K562 (cell line): Measurements from ENCODE around the gene TCF25. TPM values are rescaled to one million over a fixed set of nuclear protein-coding genes. Genes with fewer than 3 reads are reported as not detected.
A peak's percentile ranks its signal among the peaks of the same experiment; 100 is the strongest.

Source experiments
- ATAC-seq: fragments of 200-7000 bp; cut with Tn5 transposase; 3 replicates; pipeline ENCODE4 v1.9.1; 2020; ENCODE audit warnings: moderate library complexity
- BruUV-seq: library from RNA; stranded (reverse); fragments of 400-500 nt; replicated peaks from 2 replicates; lab custom pipeline; 2021; lab: Mats Ljungman, UMichigan
- CTCF ChIA-PET: fragments of 300-600 bp; formaldehyde crosslinking; extraction: SDS; loops from one replicate; lab custom pipeline; 2021; ENCODE audit warnings: low intra/inter-chr PET ratio; lab: Yijun Ruan, JAX
- POLR2A ChIA-PET: fragments of 300-600, 350-650 bp; sonication (Branson Sonifier 250); formaldehyde crosslinking; extraction: SDS; loops from one replicate; lab custom pipeline; 2021; ENCODE audit warnings: antibody characterized with exemption, inconsistent platforms; lab: Yijun Ruan, JAX
- DNase-seq, 4 experiments: peaks; one replicate each; pipeline versions ENCODE4 v3.0.0 to v3.0.0-alpha.2; 2011 to 2018; ENCODE audit warnings: low spot score in 3 of 4, mixed read lengths in 3 of 4; ENCODE audit errors: extremely low read depth in 1 of 4
- FAIRE-seq: peaks from 2 replicates; lab custom pipeline; 2011; peaks lifted over from hg19 to GRCh38; lab: Jason Lieb, UNC
- H2AFZ ChIP-seq: 2 replicates; pipeline ENCODE4 v1.6.0; 2011; ENCODE audit warnings: low read depth, low read length, control low read depth, inconsistent platforms
- H3K27ac ChIP-seq: fragments of 200-600 bp; 3 replicates; pipeline ENCODE4 v1.8.0; 2011; ENCODE audit warnings: low read depth, mild to moderate bottlenecking, control low read depth, inconsistent platforms, low read length, moderate library complexity, mixed read lengths; ENCODE audit errors: extremely low read depth
- H3K27me3 ChIP-seq, 2 experiments: fragments of 300-600 bp in 1 of 2; 2 replicates in 1 of 2; 3 replicates in 1 of 2; pipeline versions ENCODE4 v1.6.0 to v1.8.0; 2011; ENCODE audit warnings: inconsistent platforms in 2 of 2, low read length in 2 of 2, mild to moderate bottlenecking in 1 of 2, mixed read lengths in 1 of 2, moderate library complexity in 1 of 2; ENCODE audit not compliant: control insufficient read depth in 2 of 2, insufficient read depth in 2 of 2
- H3K36me3 ChIP-seq: fragments of 300-600 bp; 3 replicates; pipeline ENCODE4 v1.8.0; 2011; ENCODE audit warnings: mild to moderate bottlenecking, low read length, inconsistent platforms; ENCODE audit not compliant: control insufficient read depth, insufficient read depth
- H3K4me1 ChIP-seq, 2 experiments: fragments of 200-600 bp in 1 of 2; replicated peaks in 1 of 2; 2 replicates in 1 of 2; 3 replicates in 1 of 2; pipeline versions ENCODE4 v1.5.1 to v1.8.0; 2011; ENCODE audit warnings: inconsistent platforms in 2 of 2, low read length in 2 of 2, mild to moderate bottlenecking in 1 of 2, mixed read lengths in 1 of 2, moderate library complexity in 1 of 2; ENCODE audit not compliant: control insufficient read depth in 2 of 2, insufficient read depth in 2 of 2
- H3K4me2 ChIP-seq: 2 replicates; pipeline ENCODE4 v1.6.1; 2011; ENCODE audit warnings: low read length, control low read depth, inconsistent platforms, mixed read lengths; ENCODE audit not compliant: insufficient read depth
- H3K4me3 ChIP-seq: fragments of 200-600 bp; sonication (generic), shearing (Covaris generic); 2 replicates; pipeline ENCODE4 v1.5.1; 2016; ENCODE audit warnings: control low read depth, inconsistent platforms
- H3K79me2 ChIP-seq: fragments of 200-600 bp; 3 replicates; pipeline ENCODE4 v1.8.0; 2011; ENCODE audit warnings: low read length, inconsistent platforms; ENCODE audit not compliant: control insufficient read depth, insufficient read depth
- H3K9ac ChIP-seq, 2 experiments: 2 replicates each; pipeline versions ENCODE4 v1.6.0 to v1.6.1; 2011; ENCODE audit warnings: low read depth in 2 of 2, low read length in 2 of 2, control low read depth in 1 of 2, inconsistent platforms in 1 of 2, mild to moderate bottlenecking in 1 of 2, mixed read lengths in 1 of 2; ENCODE audit not compliant: insufficient read depth in 1 of 2
- H3K9me1 ChIP-seq: one replicate; pipeline ENCODE4 v1.6.0; 2011; ENCODE audit warnings: inconsistent platforms, mild to moderate bottlenecking, low read length, moderate library complexity; ENCODE audit not compliant: control insufficient read depth, insufficient read depth
- H3K9me3 ChIP-seq: replicated peaks from 2 replicates; pipeline ENCODE4 v1.5.1; 2011; ENCODE audit warnings: low read depth, low read length, inconsistent platforms; ENCODE audit not compliant: control insufficient read depth, insufficient read depth
- H4K20me1 ChIP-seq: replicated peaks from 2 replicates; pipeline ENCODE4 v1.6.1; 2011; ENCODE audit warnings: low read length, inconsistent platforms, mixed read lengths; ENCODE audit not compliant: control insufficient read depth, insufficient read depth
- FOSL1 ChIP-seq: fragments of 200-800 bp; sonication (Bioruptor generic); conservative IDR thresholded peaks from 2 replicates; pipeline ENCODE4 v1.6.1; 2016; ENCODE audit warnings: missing genetic modification characterization, missing compliant biosample characterization
- MECOM ChIP-seq: fragments of 250-450 bp; sonication (Bioruptor Pico); IDR thresholded peaks from 2 replicates; pipeline ENCODE4 v1.8.0; 2022; ENCODE audit warnings: inconsistent platforms
- PPARD ChIP-seq: fragments of 250-450 bp; sonication (Bioruptor Pico); IDR thresholded peaks from 2 replicates; pipeline ENCODE4 v1.8.0; 2022; ENCODE audit warnings: inconsistent platforms, mild to moderate bottlenecking, moderate library complexity
- RBM25 ChIP-seq: fragments of 200-400 bp; formaldehyde crosslinking; IDR thresholded peaks from 2 replicates; pipeline ENCODE4 v1.6.1; 2018; ENCODE audit warnings: low read length, low read depth, moderate library complexity; ENCODE audit not compliant: severe bottlenecking
- SIX5 ChIP-seq, 2 experiments: IDR thresholded peaks; 2 replicates each; pipeline ENCODE4 v1.6.1; 2011; ENCODE audit warnings: low read length in 2 of 2, borderline replicate concordance in 1 of 2, low read depth in 1 of 2, mild to moderate bottlenecking in 1 of 2, moderate library complexity in 1 of 2; ENCODE audit not compliant: insufficient read depth in 1 of 2
- TCF7L2 ChIP-seq: fragments of 150-350 bp; IDR thresholded peaks from 2 replicates; pipeline ENCODE4 v1.6.1; 2016; ENCODE audit warnings: low read depth, mild to moderate bottlenecking, low read length, moderate library complexity
- ZNF75A ChIP-seq: fragments of 450-650 bp; formaldehyde crosslinking; IDR thresholded peaks from 2 replicates; pipeline ENCODE4 v1.4.0; 2020; ENCODE audit warnings: mild to moderate bottlenecking
- ZNF780A ChIP-seq: fragments of 250-450 bp; sonication (Bioruptor Pico); IDR thresholded peaks from 2 replicates; pipeline ENCODE4 v1.5.0; 2021; ENCODE audit warnings: mild to moderate bottlenecking
- WGBS: fragments of 100-300 bp; shearing (Covaris generic); methylation state at CpG from one replicate; pipeline ENCODE4 v1.1.6; 2016; ENCODE audit warnings: low coverage, mixed read lengths; ENCODE audit not compliant: insufficient coverage; ENCODE audit errors: missing lambda C conversion rate; 5-methylcytosine and 5-hydroxymethylcytosine counted together
- in situ Hi-C: fragments of 300-500 bp; cut with MboI; formaldehyde crosslinking; loops from 4 replicates; pipeline ENCODE4 v1.15.0; 2018; ENCODE audit warnings: inconsistent platforms, mixed read lengths
- intact Hi-C: fragments of 100-400 bp; cut with micrococcal nuclease; formaldehyde crosslinking; loops from 2 replicates; pipeline ENCODE4 v1.14.2; 2022
- polyA plus RNA-seq, 8 experiments: library from polyadenylated mRNA; depleted of rRNA in 4 of 8; stranded (reverse) in 5 of 8; unstranded in 3 of 8; fragments of >200 nt; fragmentation: Nextera tagmentation in 2 of 8; fragmentation: Illumina TruSeq in 1 of 8; extraction: Ambion mirVana in 2 of 8; extraction: Trizol in 1 of 8; gene quantifications; 2 replicates each; pipeline versions ENCODE4 v1.2.1 to v1.2.3, GENCODE V29; 2011 to 2014; ENCODE audit warnings: inconsistent platforms in 1 of 8, missing spikeins in 1 of 8
- total RNA-seq, 7 experiments: library from RNA; depleted of rRNA in 6 of 7; stranded (reverse); fragments of >200 nt in 6 of 7; fragmentation: Illumina TruSeq in 2 of 7; extraction: Trizol in 2 of 7; gene quantifications; 2 replicates each; pipeline versions ENCODE4 v1.2.1 to v1.2.3, GENCODE V29; 2011 to 2021; ENCODE audit warnings: low replicate concordance in 1 of 7

Gene TCF25
- total and polyA plus RNA-seq, 9 of the 15 experiments (the other 6 are each of a cell fraction or from before 2014, with no cell fraction given), result 9.0 to 154 (median 83.8) TPM

- H3K27ac ChIP-seq, result no peak overlapping the region
- FAIRE-seq (no peak), ATAC-seq (no peak; the same call in 2 of the 3 replicates), DNase-seq (no peak)
- H3K4me1 ChIP-seq, result peaks cover 0 to 31% of the 10 kb centered on the region in 2 experiments; a peak in 3 of 5 replicates
- H3K9me3 ChIP-seq, result no peaks in the 10 kb centered on the region
- in situ Hi-C loops (no loop called here), intact Hi-C loops (no loop called here)
- no peaks in the 10 kb centered on the region for H3K36me3 ChIP-seq
- H3K4me2 ChIP-seq, result no peak overlapping the region
- no peaks in the 10 kb centered on the region for H3K27me3 ChIP-seq
- H3K4me3 ChIP-seq, result no peak overlapping the region
- 36% methylated on average over 9 of the region's 13 CpGs for WGBS
- H3K9me1 ChIP-seq, result no peaks in the 10 kb centered on the region
- no peak for TF ChIP-seq PPARD (CRISPR knock-in tag)
- no peak for TF ChIP-seq TCF7L2
- TF ChIP-seq RBM25, result no peak
- TF ChIP-seq ZNF75A, result no peak
- TF ChIP-seq FOSL1 (tag), result no peak
- no peak for TF ChIP-seq MECOM (CRISPR knock-in tag)
- no peak for TF ChIP-seq ZNF780A (CRISPR knock-in tag)
- no peak for TF ChIP-seq SIX5 (IDR thresholded peaks at IDR 0.05; ENCODE audit: borderline replicate concordance in 1 of 2, insufficient read depth in 1 of 2, low read depth in 1 of 2, low read length in 2 of 2)
- CTCF ChIA-PET, result no interaction called here
- BruUV-seq, result no TSS peak
- no peak overlapping the region for H2AFZ ChIP-seq
- no peaks in the 10 kb centered on the region for H4K20me1 ChIP-seq
- H3K9ac ChIP-seq, result peak overlapping the region in 1 of 2 experiments; percentile 1; a peak in 1 of 4 replicates
- H3K79me2 ChIP-seq, result no peaks in the 10 kb centered on the region
- POLR2A ChIA-PET, result interaction anchor here (0.6 kb wide), 1 partner anchor 8 kb away, joined by 3 read pairs; no protein-coding TSS in a partner anchor
Observed at GRCh38 chr16:89844739-89845339, 28.6 kb upstream of the TCF25 start.
